ENCODE measurements around the gene IL26. TPM values are rescaled to one million over a fixed set of nuclear protein-coding genes. Genes with fewer than 3 reads are reported as not detected.

Gene IL26
- total RNA-seq, 1 donor from 2014 or later, result not detected

- H3K27me3 ChIP-seq (ENCODE audit: low read depth), result no peaks in the 10 kb centered on the region
- H3K27ac ChIP-seq, result no peak overlapping the region
- H3K4me1 ChIP-seq, result no peaks in the 10 kb centered on the region
- intact Hi-C loops (cut with DNase I), result no loop called here
- H3K4me3 ChIP-seq, result no peak overlapping the region
- no peak for DNase-seq
- H3K36me3 ChIP-seq, result no peaks in the 10 kb centered on the region
- H3K9me3 ChIP-seq, result no peaks in the 10 kb centered on the region
- no peak for ATAC-seq
- no peak for TF ChIP-seq CTCF (IDR thresholded peaks at IDR 0.05)
These were observed 36.3 kb upstream of the IL26 start for GRCh38 chr12:68261896-68262295.

GRCh38 chr12:68260153-68260552 lies 34.5 kb upstream of the IL26 start:
- no peak for DNase-seq
- H3K27me3 ChIP-seq (ENCODE audit: low read depth), result no peaks in the 10 kb centered on the region
- H3K4me3 ChIP-seq, result no peak overlapping the region
- no peak for ATAC-seq
- H3K36me3 ChIP-seq, result no peaks in the 10 kb centered on the region
- intact Hi-C loops (cut with DNase I), result no loop called here
- H3K9me3 ChIP-seq, result no peaks in the 10 kb centered on the region
- H3K4me1 ChIP-seq, result no peaks in the 10 kb centered on the region
- TF ChIP-seq CTCF (IDR thresholded peaks at IDR 0.05), result no peak
- no peak overlapping the region for H3K27ac ChIP-seq

- intact Hi-C loops (cut with DNase I), result no loop called here
- Histone ChIP-seq H3K4me3 (no peak overlapping the region), H3K27ac (no peak overlapping the region), H3K4me1 (no peaks in the 10 kb centered on the region), H3K9me3 (no peaks in the 10 kb centered on the region), H3K36me3 (no peaks in the 10 kb centered on the region), H3K27me3 (ENCODE audit: low read depth) (no peaks in the 10 kb centered on the region)
- no peak for DNase-seq
- TF ChIP-seq CTCF (IDR thresholded peaks at IDR 0.05), result no peak
- ATAC-seq, result no peak
These were observed 33.8 kb upstream of the IL26 start for GRCh38 chr12:68259318-68259940.

GRCh38 chr12:68253504-68253903 lies 27.9 kb upstream of the IL26 start, which contains the start of gene IL22:
Gene IL22 (minus strand): TSS chr12:68253604. CDS start chr12:68253448, 156 bp downstream.
- ATAC-seq, result no peak
- no peak for TF ChIP-seq CTCF (IDR thresholded peaks at IDR 0.05)
- H3K27ac ChIP-seq, result no peak within 1 kb of the TSS

GRCh38 chr12:68252077-68252476 lies 26.5 kb upstream of the IL26 start:
- no peak for TF ChIP-seq CTCF (IDR thresholded peaks at IDR 0.05)
- no peak for DNase-seq
- intact Hi-C loops (cut with DNase I), result no loop called here
- Histone ChIP-seq H3K36me3 (no peaks in the 10 kb centered on the region), H3K4me1 (no peaks in the 10 kb centered on the region), H3K27ac (no peak overlapping the region), H3K4me3 (no peak overlapping the region), H3K9me3 (no peaks in the 10 kb centered on the region), H3K27me3 (ENCODE audit: low read depth) (no peaks in the 10 kb centered on the region)
- ATAC-seq, result no peak

More at GRCh38 chr12:68253504-68253903, 27.9 kb upstream of the IL26 start, which contains the start of gene IL22:
- no peak within 1 kb of the TSS for H3K4me3 ChIP-seq
- no peak for DNase-seq
- H3K9me3 ChIP-seq, result no peaks in the 10 kb centered on the region
- H3K36me3 ChIP-seq, result no peaks in the 10 kb centered on the region
- intact Hi-C loops (cut with DNase I), result no loop called here
- H3K27me3 ChIP-seq (ENCODE audit: low read depth), result no peaks in the 10 kb centered on the region
- no peaks in the 10 kb centered on the region for H3K4me1 ChIP-seq

Data from lower lobe of right lung (tissue), 2 donors.